Spleen (tissue), 7 donors: ENCODE results near the gene MCTP1.

Experiments
- POLR2A ChIP-seq, 3 donors: fragments of 450-650 bp; IDR thresholded peaks; one replicate each; pipeline ENCODE4 v1.5.1; 2017; ENCODE audit warnings: antibody characterized with exemption in 3 of 3, mild to moderate bottlenecking in 1 of 3
- TF ChIP-seq, protein P1 (sequence below), 11 experiments: fragments of 200-600 bp in 7 of 11; fragments of 450-650 bp in 4 of 11; sonication (generic) in 4 of 11; IDR thresholded peaks in 8 of 11; conservative IDR thresholded peaks in 3 of 11; 1 replicate in 7 of 11; 2 replicates in 4 of 11; pipeline versions ENCODE4 v1.4.0 to v1.8.0; 2016 to 2021; ENCODE audit warnings: antibody characterized with exemption in 11 of 11, inconsistent platforms in 4 of 11, mild to moderate bottlenecking in 1 of 11
- donor health status: DM: no; HTN: no; CAD: no; lungs with moderate emphysema.
- donor health status: DM: no; HTN: no; CAD: no.
- donor health status: DM: no; HTN: no; CAD: no.

DNA sequence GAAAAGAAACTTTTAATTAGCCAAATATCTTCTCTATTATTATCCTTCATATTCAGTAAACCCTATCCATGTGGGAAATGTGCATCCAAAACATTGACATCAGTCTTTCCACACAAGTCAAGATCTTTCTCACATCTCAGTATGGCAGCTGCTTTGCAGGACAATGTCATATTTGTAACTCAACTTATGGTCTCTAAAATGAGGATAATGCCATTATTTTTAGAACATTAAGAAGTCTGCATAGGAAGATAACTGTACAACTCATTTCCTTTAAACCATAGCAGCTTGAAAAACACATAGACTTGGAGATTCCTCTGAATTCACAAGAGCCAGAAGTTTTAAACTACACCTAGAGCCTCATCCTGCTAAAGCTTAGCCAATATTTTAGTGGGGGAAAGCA lies 43.7 kb downstream of the MCTP1 start:
- TF ChIP-seq, protein P1, sequence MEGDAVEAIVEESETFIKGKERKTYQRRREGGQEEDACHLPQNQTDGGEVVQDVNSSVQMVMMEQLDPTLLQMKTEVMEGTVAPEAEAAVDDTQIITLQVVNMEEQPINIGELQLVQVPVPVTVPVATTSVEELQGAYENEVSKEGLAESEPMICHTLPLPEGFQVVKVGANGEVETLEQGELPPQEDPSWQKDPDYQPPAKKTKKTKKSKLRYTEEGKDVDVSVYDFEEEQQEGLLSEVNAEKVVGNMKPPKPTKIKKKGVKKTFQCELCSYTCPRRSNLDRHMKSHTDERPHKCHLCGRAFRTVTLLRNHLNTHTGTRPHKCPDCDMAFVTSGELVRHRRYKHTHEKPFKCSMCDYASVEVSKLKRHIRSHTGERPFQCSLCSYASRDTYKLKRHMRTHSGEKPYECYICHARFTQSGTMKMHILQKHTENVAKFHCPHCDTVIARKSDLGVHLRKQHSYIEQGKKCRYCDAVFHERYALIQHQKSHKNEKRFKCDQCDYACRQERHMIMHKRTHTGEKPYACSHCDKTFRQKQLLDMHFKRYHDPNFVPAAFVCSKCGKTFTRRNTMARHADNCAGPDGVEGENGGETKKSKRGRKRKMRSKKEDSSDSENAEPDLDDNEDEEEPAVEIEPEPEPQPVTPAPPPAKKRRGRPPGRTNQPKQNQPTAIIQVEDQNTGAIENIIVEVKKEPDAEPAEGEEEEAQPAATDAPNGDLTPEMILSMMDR (IDR thresholded peaks at IDR 0.05 in 8 of 11, conservative IDR thresholded peaks at IDR 0.05 in 3 of 11) = no peak
- no peak for TF ChIP-seq POLR2A (IDR thresholded peaks at IDR 0.05)
